Thoracic aorta (tissue), 2 donors: ENCODE results near the gene ADAMTSL2. TPM values are rescaled to one million over a fixed set of nuclear protein-coding genes. Genes with fewer than 3 reads are reported as not detected.

Source experiments
- ATAC-seq: fragments of 150-250 bp; one replicate; pipeline ENCODE4 v1.8.0; 2017; ENCODE audit warnings: low read depth; ENCODE audit not compliant: insufficient number of reproducible peaks, low FRiP score
- DNase-seq: peaks from one replicate; pipeline ENCODE4 v3.0.0-alpha.2; 2020; ENCODE audit warnings: low spot score
- H3K27ac ChIP-seq, 2 donors: fragments of 200-600 bp; sonication (generic); 1 replicate in 1 of 2; 2 replicates in 1 of 2; pipeline ENCODE4 v1.5.1; 2016; ENCODE audit warnings: mild to moderate bottlenecking in 2 of 2, moderate library complexity in 2 of 2
- H3K27me3 ChIP-seq: fragments of 200-600 bp; sonication (generic); replicated peaks from 2 replicates; pipeline ENCODE4 v1.6.0; 2016; ENCODE audit warnings: mild to moderate bottlenecking; ENCODE audit not compliant: insufficient read depth
- H3K36me3 ChIP-seq: fragments of 200-600 bp; sonication (generic); one replicate; pipeline ENCODE4 v1.5.1; 2016
- H3K4me1 ChIP-seq, 2 donors: fragments of 200-600 bp; sonication (generic); 1 replicate in 1 of 2; 2 replicates in 1 of 2; pipeline versions ENCODE4 v1.5.1 to v1.6.0; 2016; ENCODE audit warnings: low read depth in 2 of 2, mild to moderate bottlenecking in 1 of 2; ENCODE audit not compliant: control insufficient read depth in 1 of 2
- H3K4me3 ChIP-seq: fragments of 200-600 bp; sonication (generic); 2 replicates; pipeline ENCODE4 v1.5.1; 2016; ENCODE audit warnings: mild to moderate bottlenecking
- H3K9me3 ChIP-seq: fragments of 200-600 bp; sonication (generic); 2 replicates; pipeline ENCODE4 v1.5.1; 2016
- CTCF ChIP-seq: fragments of 200-600 bp; sonication (generic); IDR thresholded peaks from one replicate; pipeline ENCODE4 v1.5.1; 2019; ENCODE audit warnings: antibody characterized with exemption
- total RNA-seq, 2 donors: library from RNA; depleted of rRNA; stranded (reverse); fragments of >200 nt; gene quantifications; one replicate each; pipeline versions ENCODE4 v1.1.0 to v1.2.3, GENCODE V29; 2016

ADAMTSL2 gene
- total RNA-seq, 2 donors from 2014 or later = 2.8 to 5.5 TPM

DNA sequence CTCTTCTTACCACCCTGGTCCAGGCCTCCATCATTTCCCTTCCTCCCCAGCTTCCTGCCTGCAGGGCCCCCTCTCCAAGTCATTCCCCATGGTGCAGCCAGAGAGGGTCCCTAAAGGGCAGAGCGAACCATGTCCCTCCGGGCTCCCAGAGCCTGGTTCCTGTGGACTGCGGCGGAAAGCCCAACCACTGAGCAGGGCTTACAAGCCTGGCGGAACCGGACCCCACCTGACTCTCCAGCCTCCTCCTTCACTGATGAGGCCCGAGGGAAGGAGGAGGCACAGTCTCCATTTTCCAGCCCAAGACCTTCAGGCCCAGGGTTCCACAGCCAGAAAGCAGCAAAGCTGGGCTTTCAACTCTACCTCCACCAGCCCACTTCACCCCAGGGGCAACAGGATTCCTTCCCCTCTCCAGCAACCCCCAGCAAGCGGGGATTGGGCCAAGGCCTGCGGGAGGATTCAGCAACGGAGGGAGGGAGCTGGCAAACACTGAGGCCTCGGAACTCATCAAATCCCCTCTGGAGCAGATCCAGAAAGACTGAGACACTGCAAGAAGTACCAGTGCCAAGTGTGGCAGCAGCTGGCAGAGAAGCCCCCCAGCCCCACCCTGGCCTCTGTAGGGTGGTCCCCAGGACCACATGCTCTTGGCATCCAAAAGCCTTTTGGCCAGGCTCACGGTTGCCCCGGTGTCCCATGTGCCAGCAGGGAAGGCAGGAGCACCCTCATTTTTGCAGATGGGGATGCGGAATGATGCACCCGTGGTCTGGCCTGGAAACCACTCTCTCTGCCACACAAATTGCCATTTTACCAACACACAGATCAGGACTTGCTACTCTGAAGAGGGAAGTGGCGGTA is 71.6 kb downstream of the ADAMTSL2 start:
- Histone ChIP-seq H3K9me3 (no peaks in the 10 kb centered on the region), H3K4me1 (no peaks in the 10 kb centered on the region), H3K4me3 (no peak overlapping the region), H3K27me3 (no peaks in the 10 kb centered on the region), H3K36me3 (no peaks in the 10 kb centered on the region), H3K27ac (no peak overlapping the region)
- no peak for TF ChIP-seq CTCF
- ATAC-seq (no peak), DNase-seq (no peak)

DNA sequence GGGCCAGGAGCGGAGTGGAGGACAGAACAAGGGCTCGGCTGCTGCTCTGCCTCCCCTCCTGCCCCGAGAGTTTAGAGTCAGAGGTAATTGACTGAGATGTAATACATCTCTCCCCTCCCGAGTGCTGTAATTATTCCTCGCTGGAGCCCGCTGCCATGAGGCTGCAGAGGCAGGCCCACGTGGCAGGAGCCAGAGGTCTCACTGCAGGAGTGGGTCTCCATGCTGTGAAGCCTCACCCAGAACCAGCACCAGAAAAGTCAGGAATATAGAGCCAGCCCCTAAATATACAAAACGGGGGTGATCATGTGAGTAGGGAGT is 72.2 kb downstream of the ADAMTSL2 start:
- ATAC-seq (no peak), DNase-seq (no peak)
- H3K27me3 ChIP-seq = no peaks in the 10 kb centered on the region
- H3K9me3 ChIP-seq = no peaks in the 10 kb centered on the region
- H3K4me3 ChIP-seq = no peak overlapping the region
- no peak for TF ChIP-seq CTCF
- no peaks in the 10 kb centered on the region for H3K36me3 ChIP-seq
- no peak overlapping the region for H3K27ac ChIP-seq
- H3K4me1 ChIP-seq = no peaks in the 10 kb centered on the region

DNA sequence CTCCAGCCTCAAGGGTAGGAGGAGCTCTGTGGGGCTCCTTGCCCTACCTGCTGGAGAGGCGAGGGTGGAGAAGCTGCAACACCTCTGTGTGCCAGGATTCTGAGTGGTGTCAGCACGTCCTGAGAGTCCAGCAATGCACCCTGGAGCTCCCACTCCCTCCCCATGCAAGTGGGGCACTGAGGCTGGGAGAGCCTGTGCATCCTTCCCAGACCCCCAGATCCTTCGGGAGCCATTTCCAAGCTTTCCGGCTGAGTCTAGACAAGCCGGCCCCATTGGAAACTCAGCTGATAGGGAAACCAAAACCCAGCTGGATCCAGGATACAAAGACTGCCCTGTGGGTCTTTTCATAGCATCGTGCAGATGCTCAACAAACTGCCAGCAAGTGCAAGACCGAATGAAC is 72.9 kb downstream of the ADAMTSL2 start:
- no peaks in the 10 kb centered on the region for H3K27me3 ChIP-seq
- H3K9me3 ChIP-seq = no peaks in the 10 kb centered on the region
- DNase-seq = no peak
- H3K4me1 ChIP-seq = no peaks in the 10 kb centered on the region
- no peak for ATAC-seq
- no peak overlapping the region for H3K27ac ChIP-seq
- no peak for TF ChIP-seq CTCF
- H3K4me3 ChIP-seq = no peak overlapping the region
- H3K36me3 ChIP-seq = no peaks in the 10 kb centered on the region

- Histone ChIP-seq H3K4me1 (no peaks in the 10 kb centered on the region), H3K27ac (no peak overlapping the region), H3K4me3 (no peak overlapping the region), H3K36me3 (no peaks in the 10 kb centered on the region), H3K27me3 (no peaks in the 10 kb centered on the region), H3K9me3 (no peaks in the 10 kb centered on the region)
- no peak for ATAC-seq
- no peak for TF ChIP-seq CTCF
- no peak for DNase-seq
Observed at GRCh38 chr9:133607976-133608375, 73.5 kb downstream of the ADAMTSL2 start.

GRCh38 chr9:133608382-133608781 is 73.9 kb downstream of the ADAMTSL2 start:
- Histone ChIP-seq H3K27ac (no peak overlapping the region), H3K27me3 (no peaks in the 10 kb centered on the region), H3K4me1 (no peaks in the 10 kb centered on the region), H3K9me3 (no peaks in the 10 kb centered on the region), H3K4me3 (no peak overlapping the region), H3K36me3 (no peaks in the 10 kb centered on the region)
- TF ChIP-seq CTCF = no peak
- ATAC-seq = no peak
- DNase-seq = no peak
